SK-N-SH (cell line): ENCODE data around the gene APBA2.

Source experiments
- CHD2 ChIP-seq: fragments of 150-350 bp; IDR thresholded peaks from 2 replicates; pipeline ENCODE4 v1.6.1; 2018; ENCODE audit warnings: low read length; ENCODE audit not compliant: partially characterized antibody
- CTCF ChIP-seq: fragments of 200-600 bp; sonication (generic); IDR thresholded peaks from 2 replicates; pipeline ENCODE4 v1.6.1; 2017; ENCODE audit warnings: antibody characterized with exemption, mild to moderate bottlenecking, moderate library complexity
- EZH2phosphoT487 ChIP-seq: fragments of 200-600 bp; sonication (generic); IDR thresholded peaks from 2 replicates; pipeline ENCODE4 v1.6.1; 2017; ENCODE audit warnings: low read depth, mixed run types, mild to moderate bottlenecking, antibody characterized with exemption, moderate library complexity, borderline replicate concordance
- FOSL2 ChIP-seq: IDR thresholded peaks from 2 replicates; pipeline ENCODE4 v1.4.0; 2012; ENCODE audit warnings: low read depth, mild to moderate bottlenecking, moderate library complexity, borderline replicate concordance
- JUND ChIP-seq: IDR thresholded peaks from 2 replicates; pipeline ENCODE4 v1.4.0; 2012
- POLR2AphosphoS5 ChIP-seq: IDR thresholded peaks from 2 replicates; pipeline ENCODE4 v1.6.1; 2012; ENCODE audit warnings: low read depth, low read length
- REST ChIP-seq: IDR thresholded peaks from 2 replicates; pipeline ENCODE4 v1.6.1; 2012; ENCODE audit warnings: mild to moderate bottlenecking, low read depth, low read length, moderate library complexity
- USF2 ChIP-seq: fragments of 150-350 bp; IDR thresholded peaks from 2 replicates; pipeline ENCODE4 v1.6.1; 2017; ENCODE audit warnings: antibody characterized with exemption, low read length, low read depth, borderline replicate concordance

- no peak for TF ChIP-seq USF2
- no peak for TF ChIP-seq JUND
- TF ChIP-seq CTCF, result no peak
- TF ChIP-seq EZH2phosphoT487, result no peak
- no peak for TF ChIP-seq FOSL2
- no peak for TF ChIP-seq POLR2AphosphoS5
- TF ChIP-seq CHD2, result no peak
- TF ChIP-seq REST, result no peak
These were observed 1.4 kb upstream of the APBA2 start for GRCh38 chr15:28884151-28884940.
